HG03460 (cell line): ENCODE results near the gene STXBP4.

Experiments used
- ATAC-seq: cut with Tn5 transposase; IDR thresholded peaks from one replicate; pipeline ENCODE4 v1.9.1; 2021; ENCODE audit not compliant: unreplicated experiment

Gene STXBP4

GRCh38 chr17:55167024-55167725, 198.6 kb downstream of the STXBP4 start:
- ATAC-seq, result no peak

DNA sequence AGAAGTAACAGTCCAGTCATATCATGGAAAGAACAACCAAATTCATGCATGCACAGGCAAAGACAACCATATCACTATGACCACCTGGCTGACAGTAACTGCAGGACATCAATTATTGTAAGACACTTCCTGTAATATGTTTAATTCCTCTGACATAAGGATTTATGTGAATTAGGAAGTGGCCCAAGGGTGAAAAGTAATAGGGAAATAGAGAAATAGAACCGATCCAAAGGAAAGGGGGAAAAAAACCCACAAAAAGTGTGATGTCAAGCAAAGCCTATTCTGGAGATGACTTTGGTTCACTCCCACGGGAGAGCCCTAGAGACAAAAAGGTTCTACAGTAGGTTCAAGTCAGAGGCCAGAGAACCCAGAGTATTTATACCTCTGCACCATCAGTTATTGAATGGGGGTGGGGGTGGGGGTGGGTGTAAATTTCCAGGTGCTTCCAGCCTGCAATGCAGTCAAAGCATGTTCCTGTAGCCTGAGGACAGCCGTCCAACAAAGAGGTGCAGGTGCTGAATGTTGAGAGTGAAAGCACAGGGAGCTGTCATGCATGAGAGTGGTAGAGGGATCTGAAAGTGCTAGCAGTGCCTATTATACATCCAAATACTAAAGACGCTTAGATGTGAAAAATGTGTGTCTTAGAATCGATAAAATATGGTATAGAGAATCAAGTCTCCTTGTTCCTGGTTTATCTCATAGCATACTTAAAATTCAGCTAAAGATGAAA, 200.6 kb downstream of the STXBP4 start:
- ATAC-seq, result peak; percentile 96

DNA sequence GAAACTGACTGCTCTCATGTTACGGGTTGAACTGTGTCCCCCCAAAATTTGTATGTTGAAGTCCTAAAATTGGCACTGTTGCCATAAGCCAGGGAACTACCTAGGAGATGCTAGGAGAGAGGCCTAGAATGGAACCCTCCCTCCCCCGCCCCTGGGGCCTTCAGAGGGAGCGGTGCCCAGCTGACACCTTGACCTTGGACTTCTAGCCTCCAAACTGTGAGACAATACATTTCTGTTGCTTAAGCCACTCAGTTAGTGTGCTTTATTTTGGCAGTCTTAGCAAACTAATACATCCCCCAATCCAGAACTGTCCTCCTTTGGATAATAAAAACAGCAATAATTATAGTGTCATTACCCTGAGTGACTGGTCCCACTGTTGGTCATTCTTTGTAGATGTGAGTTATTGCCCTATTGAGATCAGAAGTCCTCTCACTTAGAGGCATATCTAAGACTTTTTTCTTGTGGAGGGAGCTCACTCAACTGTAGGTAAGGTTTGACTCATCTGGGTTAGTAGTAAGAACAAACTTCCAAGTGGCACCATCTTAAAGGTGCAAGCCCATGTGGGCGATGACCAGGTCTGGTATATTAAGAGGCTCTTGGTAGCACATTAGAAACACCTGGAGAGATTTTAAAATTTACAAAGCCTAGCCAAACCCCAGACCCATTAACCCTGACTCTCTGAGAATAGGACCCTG, 203.2 kb downstream of the STXBP4 start:
- no peak for ATAC-seq

DNA sequence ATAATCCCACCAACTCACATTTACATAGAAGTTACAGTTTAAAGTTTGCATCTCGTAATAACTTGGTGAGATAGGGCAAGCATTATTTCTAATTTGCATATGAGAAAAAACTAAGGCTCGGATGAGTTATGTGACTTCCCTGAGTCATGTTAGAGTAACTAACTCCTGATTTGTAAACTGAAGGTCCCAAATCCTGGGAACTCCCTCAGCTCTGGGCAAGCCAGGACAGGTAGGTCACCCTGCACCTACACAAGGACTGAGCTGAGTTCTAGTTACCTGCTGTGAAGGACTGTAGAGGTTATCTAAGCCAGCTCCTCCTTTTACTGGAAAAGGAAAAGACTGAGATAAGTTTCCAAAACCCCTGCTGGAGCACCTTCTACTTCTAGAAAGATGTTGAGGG, 204.0 kb downstream of the STXBP4 start:
- ATAC-seq, result no peak

DNA sequence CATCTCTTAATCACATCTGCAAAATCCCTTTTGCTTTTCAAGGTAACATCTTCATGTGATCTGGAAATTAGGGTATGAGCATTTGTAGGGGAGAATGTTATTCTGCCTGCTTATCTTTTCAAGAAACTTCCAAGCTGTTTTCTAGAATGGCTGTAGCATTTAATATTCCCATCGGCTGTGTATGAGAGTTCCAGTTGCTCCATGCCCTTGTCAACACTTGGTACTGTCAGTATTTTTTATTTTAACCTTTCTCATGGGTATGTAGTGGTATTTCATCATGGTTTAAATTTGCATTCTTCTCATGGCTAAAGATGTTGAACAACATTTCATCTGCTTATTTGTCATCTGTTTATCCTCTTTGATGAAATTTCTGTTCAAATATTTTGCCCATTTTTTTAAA, 205.6 kb downstream of the STXBP4 start:
- no peak for ATAC-seq

- ATAC-seq, result no peak
Observed at GRCh38 chr17:55175788-55176427, 207.3 kb downstream of the STXBP4 start.

GRCh38 chr17:55177159-55177854, 208.7 kb downstream of the STXBP4 start:
- ATAC-seq, result no peak

DNA sequence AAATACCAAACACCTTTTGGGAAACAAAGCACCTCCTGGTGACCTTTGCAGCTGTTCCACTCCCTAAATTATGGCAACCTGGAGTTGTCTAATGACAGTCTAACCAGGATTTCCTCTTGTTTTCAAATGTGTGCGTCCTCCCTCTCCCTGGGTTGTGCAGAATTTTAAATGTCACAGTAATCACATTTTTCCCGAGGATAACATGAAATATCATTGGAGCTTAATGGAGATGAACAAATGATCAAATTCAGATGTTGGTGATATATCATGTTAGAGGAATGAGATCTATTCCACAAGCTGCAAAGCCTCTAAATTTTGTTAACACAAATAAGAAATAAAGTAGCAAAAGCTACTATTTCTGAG, 209.3 kb downstream of the STXBP4 start:
- ATAC-seq, result no peak

- ATAC-seq, result no peak
Observed at GRCh38 chr17:55186937-55187770, 218.6 kb downstream of the STXBP4 start.

DNA sequence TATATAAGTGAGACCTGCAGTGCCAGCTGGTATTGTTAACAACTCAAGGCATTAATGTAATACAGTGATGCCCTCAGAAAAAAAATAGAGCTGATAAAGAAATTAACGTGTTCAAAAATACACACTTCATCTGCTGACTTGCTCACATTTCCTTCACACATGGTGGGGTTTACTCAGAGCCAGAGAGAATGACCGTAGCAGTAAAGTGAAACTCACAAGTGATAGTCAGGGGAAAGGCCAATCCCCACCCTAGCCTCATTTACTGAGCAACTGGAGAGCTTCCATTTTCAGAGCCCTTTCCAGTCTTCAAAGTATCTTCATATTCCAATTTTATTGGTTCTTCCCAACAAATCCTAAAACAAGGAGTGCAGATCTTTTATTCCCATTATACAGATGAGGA, 222.2 kb downstream of the STXBP4 start:
- no peak for ATAC-seq

GRCh38 chr17:55198690-55199370, 230.3 kb downstream of the STXBP4 start:
- no peak for ATAC-seq

DNA sequence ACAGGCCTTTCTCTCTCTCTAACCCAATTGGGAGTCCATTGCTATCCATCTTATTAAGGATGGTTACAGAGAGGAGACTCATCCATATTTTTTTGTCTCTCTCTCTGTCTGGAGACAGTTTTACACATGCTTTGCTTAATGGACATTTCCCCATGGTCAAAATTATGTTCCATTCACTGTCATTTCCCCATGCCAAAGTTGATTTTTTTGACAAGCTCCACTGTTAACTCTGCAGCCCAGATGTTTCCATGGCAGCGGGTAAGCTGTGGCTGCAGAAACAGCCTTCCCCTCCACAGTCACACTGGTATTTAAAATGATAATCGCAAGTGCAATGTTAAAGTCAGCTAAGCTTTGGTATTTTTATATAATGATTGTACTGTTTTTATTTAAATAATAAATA, 232.3 kb downstream of the STXBP4 start:
- ATAC-seq, result no peak

- no peak for ATAC-seq
Observed at GRCh38 chr17:55201308-55201932, 232.9 kb downstream of the STXBP4 start.

- no peak for ATAC-seq
Observed at GRCh38 chr17:55202896-55203295, 234.3 kb downstream of the STXBP4 start.

DNA sequence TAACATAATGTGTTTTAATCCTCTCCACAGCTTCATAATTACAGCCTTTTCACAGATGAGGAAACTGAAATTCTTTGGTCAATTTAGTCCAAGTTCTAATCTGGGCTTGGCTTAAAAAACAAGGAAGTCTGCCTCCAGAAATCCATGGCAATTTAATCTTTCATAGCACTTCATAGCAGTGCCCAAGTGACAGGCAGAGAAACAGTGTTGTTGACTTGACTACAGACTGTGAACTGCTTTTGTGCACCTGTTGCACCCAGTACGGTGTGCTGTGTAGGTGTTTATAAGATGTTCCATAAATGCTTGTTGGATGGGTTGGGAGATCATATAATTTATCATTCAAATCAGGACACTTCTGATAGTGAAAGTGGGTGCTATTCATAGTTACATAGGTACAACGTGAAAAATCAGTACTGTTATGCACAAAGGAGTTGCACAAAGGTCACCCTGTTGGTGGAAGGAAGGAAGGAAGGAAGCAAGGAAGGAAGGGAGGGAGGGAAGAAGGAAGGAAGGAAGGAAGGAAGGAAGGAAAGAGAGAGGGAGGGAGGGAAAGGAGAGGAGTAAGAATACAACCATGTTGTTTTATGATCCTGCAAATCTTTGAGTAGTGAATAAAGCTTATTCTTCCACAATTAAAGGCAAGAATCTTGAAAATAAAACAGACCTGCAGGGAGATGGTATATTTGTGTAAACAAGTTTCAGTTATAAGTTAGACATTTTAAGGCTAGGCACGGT, 239.7 kb downstream of the STXBP4 start:
- ATAC-seq, result no peak

- ATAC-seq, result no peak
Observed at GRCh38 chr17:55210292-55210691, 241.7 kb downstream of the STXBP4 start.

GRCh38 chr17:55212880-55213279, 244.3 kb downstream of the STXBP4 start:
- no peak for ATAC-seq

- ATAC-seq, result no peak
Observed at GRCh38 chr17:55215711-55216110, 247.1 kb downstream of the STXBP4 start.
